ENCODE measurements around the gene SNX25.
A peak's percentile ranks its signal among the peaks of the same experiment; 100 is the strongest.
"Not testable (repeated sequence)": the region's sequence is repeated elsewhere in the genome, so short reads cannot be mapped to it uniquely, and the experiment has no call there.

SNX25 gene

GRCh38 chr4:185235119-185235842 lies 25.9 kb downstream of the SNX25 start:
- CTCF ChIA-PET, result interaction anchor here (0.5 kb wide), 1 partner anchor 55 kb away, joined by 3 read pairs; no protein-coding TSS in a partner anchor
- TF ChIP-seq CTCF (IDR thresholded peaks at IDR 0.05; ENCODE audit: insufficient read depth, low read length, missing control alignments), result no peak
- no peak for DNase-seq (ENCODE audit: low read depth, low spot score)
- POLR2A ChIA-PET, result interaction anchor here (0.6 kb wide), 1 partner anchor 23 kb away, joined by 3 read pairs; no protein-coding TSS in a partner anchor
- no peak overlapping the region for H3K4me3 ChIP-seq (ENCODE audit: low read depth, low read length)

DNA sequence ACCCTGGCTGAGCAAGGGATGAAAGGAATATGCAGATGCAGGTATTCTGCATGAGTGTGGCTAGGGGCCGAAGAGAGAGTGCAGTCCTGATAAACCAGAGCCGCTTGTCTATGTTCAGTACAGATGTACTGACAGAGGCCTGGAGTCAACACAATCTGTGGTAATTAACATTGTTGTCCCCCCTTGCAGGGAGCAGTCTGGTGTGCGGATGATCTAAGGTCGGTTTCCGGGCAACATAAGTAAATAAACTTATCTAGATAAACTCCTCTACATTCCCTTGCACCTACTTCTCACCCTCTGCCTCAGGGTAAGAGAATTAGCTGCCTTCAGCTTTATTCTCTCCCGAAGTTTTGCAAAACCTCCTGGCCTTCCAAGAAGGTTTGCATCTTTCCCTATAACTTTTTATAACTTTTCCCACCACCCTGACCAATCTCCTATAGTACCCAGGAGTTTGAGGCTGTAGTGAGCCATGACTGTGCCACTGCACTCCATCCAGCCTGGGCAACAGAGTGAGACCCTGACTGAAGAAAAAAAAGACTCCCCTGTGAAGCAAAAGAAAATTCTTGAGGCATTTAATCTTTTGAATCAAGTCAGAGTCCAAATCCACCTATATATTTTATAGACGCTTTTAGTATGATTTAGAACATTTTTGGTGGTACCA lies 26.6 kb downstream of the SNX25 start:
- ChIA-PET POLR2A (interaction anchor here (0.6 kb wide), 1 partner anchor 23 kb away, joined by 3 read pairs; no protein-coding TSS in a partner anchor), CTCF (interaction anchor here (0.5 kb wide), 1 partner anchor 56 kb away, joined by 3 read pairs; no protein-coding TSS in a partner anchor)
- no peak overlapping the region for H3K4me3 ChIP-seq (ENCODE audit: low read depth, low read length)
- no peak for DNase-seq (ENCODE audit: low read depth, low spot score)
- TF ChIP-seq CTCF (IDR thresholded peaks at IDR 0.05; ENCODE audit: insufficient read depth, low read length, missing control alignments), result no peak

- POLR2A ChIA-PET, result no interaction called here
Observed at GRCh38 chr4:185237175-185237574, 27.8 kb downstream of the SNX25 start.

GRCh38 chr4:185238215-185238681 lies 28.9 kb downstream of the SNX25 start:
- no peak for TF ChIP-seq CTCF (IDR thresholded peaks at IDR 0.05; ENCODE audit: insufficient read depth, low read length, missing control alignments)
- peak; percentile 54 for DNase-seq (ENCODE audit: low read depth, low spot score)

More at GRCh38 chr4:185237175-185237574, 27.8 kb downstream of the SNX25 start:
- TF ChIP-seq CTCF (IDR thresholded peaks at IDR 0.05; ENCODE audit: insufficient read depth, low read length, missing control alignments), result no peak
- no peak for DNase-seq (ENCODE audit: low read depth, low spot score)
- no peak overlapping the region for H3K4me3 ChIP-seq (ENCODE audit: low read depth, low read length)
- CTCF ChIA-PET, result interaction anchor here (0.7 to 0.8 kb wide), 3 partner anchors 10 to 631 kb away, joined by 3 read pairs; no protein-coding TSS in a partner anchor

GRCh38 chr4:185238750-185239149 lies 29.4 kb downstream of the SNX25 start:
- POLR2A ChIA-PET, result no interaction called here
- DNase-seq (ENCODE audit: low read depth, low spot score), result no peak
- no peak overlapping the region for H3K4me3 ChIP-seq (ENCODE audit: low read depth, low read length)
- CTCF ChIA-PET, result interaction anchor here (0.6 kb wide), 1 partner anchor 13 kb away, joined by 3 read pairs; no protein-coding TSS in a partner anchor
- TF ChIP-seq CTCF (IDR thresholded peaks at IDR 0.05; ENCODE audit: insufficient read depth, low read length, missing control alignments), result no peak

More at GRCh38 chr4:185238215-185238681, 28.9 kb downstream of the SNX25 start:
- POLR2A ChIA-PET, result no interaction called here
- CTCF ChIA-PET, result interaction anchor here (0.6 kb wide), 1 partner anchor 14 kb away, joined by 3 read pairs; no protein-coding TSS in a partner anchor
- H3K4me3 ChIP-seq (ENCODE audit: low read depth, low read length), result no peak overlapping the region

DNA sequence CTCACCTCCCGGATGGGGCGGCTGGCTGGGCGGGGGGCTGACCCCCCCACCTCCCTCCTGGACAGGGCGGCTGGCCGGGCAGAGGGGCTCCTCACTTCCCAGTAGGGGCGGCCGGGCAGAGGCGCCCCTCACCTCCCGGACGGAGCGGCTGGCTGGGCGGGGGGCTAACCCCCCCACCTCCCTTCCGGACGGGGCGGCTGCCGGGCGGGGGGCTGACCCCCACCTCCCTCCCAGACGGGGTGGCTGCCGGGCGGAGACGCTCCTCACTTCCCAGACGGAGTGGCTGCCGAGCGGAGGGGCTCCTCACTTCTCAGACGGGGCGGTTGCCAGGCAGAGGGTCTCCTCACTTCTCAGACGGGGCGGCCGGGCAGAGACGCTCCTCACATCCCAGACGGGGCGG lies 31.1 kb downstream of the SNX25 start:
- POLR2A ChIA-PET; CTCF ChIA-PET; DNase-seq (ENCODE audit: low read depth, low spot score); H3K4me3 ChIP-seq (ENCODE audit: low read depth, low read length): not testable (repeated sequence)

All from AG04449 (cell line).